HG03066 (cell line): ENCODE measurements around the gene KNTC1.
"Not testable (repeated sequence)": the region's sequence is repeated elsewhere in the genome, so short reads cannot be mapped to it uniquely, and the experiment has no call there.

Source experiments
- ATAC-seq: cut with Tn5 transposase; IDR thresholded peaks from one replicate; pipeline ENCODE4 v1.9.1; 2021; ENCODE audit warnings: low read depth; ENCODE audit not compliant: unreplicated experiment

The KNTC1 gene

DNA sequence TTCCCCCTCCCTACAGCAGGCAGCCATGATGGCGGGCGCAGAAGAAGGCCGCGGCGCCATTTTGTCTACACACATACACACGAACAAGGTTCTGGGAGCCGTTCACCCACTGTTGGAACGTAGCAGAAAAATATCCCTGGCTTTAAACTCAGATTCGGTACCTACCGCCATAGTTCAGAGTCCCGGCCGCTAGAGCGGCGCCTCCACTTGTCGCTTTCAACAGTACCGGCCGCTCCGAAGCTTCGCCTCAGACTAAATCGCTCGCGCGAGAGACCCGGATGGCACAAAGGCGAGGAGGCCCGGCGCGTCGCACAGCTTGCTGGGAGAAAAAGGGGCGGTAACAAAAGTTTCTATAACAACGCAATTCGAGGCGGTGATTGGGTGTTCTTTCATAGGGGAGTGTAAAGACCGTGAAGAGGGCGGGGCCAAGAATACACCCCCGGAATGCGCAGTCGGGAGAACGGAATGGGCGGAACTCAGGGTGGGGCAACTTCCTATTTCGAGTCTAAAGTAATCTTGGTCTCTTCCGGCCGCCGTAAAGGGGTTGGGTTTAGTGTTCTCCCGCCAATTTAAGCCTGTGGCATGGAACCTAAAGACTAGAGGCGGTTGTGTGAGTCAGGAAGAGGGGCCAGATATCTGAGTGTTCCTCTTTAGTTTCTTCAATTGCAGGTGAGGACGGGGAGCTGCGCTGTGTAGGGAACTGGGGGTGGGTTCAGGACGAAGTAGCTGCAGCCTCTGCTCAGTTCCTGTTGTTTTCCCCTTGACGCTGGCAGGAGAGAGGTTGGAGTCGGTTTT lies at the start of gene KNTC1, which contains the start of gene RSRC2:
Gene KNTC1 (plus strand): TSS at position 567 of the 795 bp plus-strand sequence. CDS start 2,815 bp downstream, outside the sequence.
Gene RSRC2 (minus strand): TSS at position 254 of the 795 bp plus-strand sequence. CDS start 83 bp downstream, at position 171.
- peak; percentile 91 for ATAC-seq

DNA sequence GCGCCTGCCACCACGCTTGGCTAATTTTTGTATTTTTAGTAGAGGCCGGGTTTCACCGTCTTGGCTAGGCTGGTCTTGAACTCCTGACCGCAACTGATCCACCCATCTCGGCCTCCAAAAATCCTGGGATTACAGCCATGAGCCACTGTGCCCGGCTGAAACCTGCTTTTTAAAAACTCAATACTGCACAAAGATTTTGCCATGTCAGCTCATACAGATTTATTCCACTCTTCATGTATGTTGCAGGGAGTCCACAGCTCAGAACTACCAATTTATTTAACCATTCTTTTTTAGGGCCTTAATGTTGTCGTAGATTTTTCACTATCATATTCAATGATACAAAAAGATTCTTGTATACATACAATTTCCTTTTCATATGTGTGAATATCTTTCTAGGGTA lies 46.3 kb upstream of the KNTC1 start:
- no peak for ATAC-seq

- no peak for ATAC-seq
Measured at GRCh38 chr12:122481861-122482260, 45.2 kb upstream of the KNTC1 start.

DNA sequence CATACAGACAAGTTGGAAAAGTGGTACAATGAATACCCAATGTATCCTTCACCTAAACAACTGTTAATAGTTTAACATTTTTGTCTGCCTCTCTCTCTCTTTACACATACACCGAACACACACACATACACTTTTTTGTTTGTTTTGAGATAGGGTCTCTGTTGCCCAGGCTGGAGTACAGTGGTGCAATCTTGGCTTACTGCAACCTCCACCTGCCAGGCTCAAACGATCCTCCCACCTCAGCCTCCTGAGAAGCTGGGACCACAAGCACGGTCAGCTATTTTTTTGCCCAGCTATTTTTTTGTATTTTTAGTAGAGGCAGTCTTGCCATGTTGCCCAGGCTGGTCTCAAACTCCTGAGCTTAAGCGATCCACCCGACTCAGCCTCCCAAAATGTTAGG lies 43.1 kb upstream of the KNTC1 start:
- ATAC-seq: no peak

- not testable (repeated sequence) for ATAC-seq
Measured at GRCh38 chr12:122484385-122484784, 42.7 kb upstream of the KNTC1 start.

GRCh38 chr12:122486360-122486759 lies 40.7 kb upstream of the KNTC1 start:
- ATAC-seq: not testable (repeated sequence)

- no peak for ATAC-seq
Measured at GRCh38 chr12:122486805-122487426, 40.1 kb upstream of the KNTC1 start.

DNA sequence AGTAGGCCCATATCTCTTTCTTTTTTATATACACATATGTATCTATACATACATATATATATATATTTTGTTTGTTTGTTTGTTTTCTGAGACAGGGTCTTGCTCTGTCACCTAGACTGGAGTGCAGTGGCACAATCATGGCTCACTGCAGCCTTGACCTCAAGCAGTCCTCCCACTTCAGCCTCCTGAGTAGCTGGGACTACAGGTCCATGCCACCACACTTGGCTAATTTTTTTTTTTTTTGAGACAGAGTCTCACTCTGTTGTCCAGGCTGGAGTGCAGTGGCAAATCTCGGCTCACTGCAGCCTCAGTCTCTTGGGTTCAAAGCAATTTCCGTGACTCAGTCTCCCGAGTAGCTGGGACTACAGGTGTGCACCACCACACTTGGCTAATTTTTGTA lies 39.2 kb upstream of the KNTC1 start:
- ATAC-seq: not testable (repeated sequence)

- ATAC-seq: no peak
Measured at GRCh38 chr12:122489038-122489437, 38.0 kb upstream of the KNTC1 start.

GRCh38 chr12:122491991-122492390 lies 35.1 kb upstream of the KNTC1 start:
- no peak for ATAC-seq

GRCh38 chr12:122493222-122493621 lies 33.8 kb upstream of the KNTC1 start:
- ATAC-seq: not testable (repeated sequence)

DNA sequence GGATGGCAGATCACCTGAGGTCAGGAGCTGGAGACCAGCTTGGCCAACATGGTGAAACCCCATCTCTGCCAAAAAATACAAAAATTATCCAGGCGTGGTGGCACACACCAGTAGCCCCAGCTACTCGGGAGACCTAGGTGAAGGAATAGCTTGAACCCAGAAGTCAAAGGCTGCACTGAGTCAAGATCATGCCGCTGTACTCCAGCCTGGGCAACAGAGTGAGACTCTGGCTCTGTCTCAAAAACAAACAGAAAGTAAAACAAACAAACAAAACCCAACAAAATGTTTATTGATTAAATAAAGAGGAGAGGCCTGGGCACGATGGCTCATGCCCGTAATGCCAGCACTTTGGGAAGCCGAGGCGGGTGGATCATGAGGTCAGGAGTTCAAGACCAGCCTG lies 31.8 kb upstream of the KNTC1 start:
- no peak for ATAC-seq

DNA sequence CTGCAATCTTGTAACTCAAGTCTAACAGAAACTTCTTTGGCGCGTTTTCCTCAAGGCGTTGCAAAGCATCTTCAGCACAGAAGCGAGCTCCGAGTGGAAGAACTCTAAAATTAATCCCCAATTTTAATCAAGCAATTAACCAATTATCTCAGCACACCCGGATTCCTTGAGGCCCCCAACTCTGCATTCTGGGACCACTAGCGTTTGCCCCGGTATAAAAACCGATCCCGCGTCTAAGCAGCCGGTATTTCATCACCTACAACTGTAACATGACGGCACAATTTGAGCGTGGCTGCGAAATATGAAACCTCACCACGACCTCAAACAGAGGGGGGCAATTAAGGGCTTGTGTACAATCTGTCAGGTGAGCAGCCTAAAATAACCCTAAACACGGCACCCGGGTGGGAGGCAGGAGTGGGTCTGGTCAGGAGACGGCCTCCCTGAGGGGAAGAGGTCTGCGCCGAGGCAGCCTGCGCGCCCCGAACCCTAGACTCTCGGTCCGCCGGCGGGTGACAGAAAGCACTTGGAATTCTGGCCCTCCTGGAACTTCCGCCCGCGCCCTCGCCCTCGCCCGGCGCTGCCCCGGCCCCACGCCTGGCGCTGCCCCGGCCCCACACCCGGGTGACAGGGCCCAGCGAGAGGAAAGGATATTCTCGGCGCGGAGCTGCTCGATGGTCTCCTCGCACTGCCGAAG lies 26.9 kb upstream of the KNTC1 start:
- peak; percentile 9 for ATAC-seq

GRCh38 chr12:122500685-122501488 lies 26.2 kb upstream of the KNTC1 start, which contains the start of gene ZCCHC8:
TSS of gene ZCCHC8 (minus strand) at chr12:122500932. CDS start at chr12:122500840, 92 bp downstream.
- peak; percentile 85 for ATAC-seq

DNA sequence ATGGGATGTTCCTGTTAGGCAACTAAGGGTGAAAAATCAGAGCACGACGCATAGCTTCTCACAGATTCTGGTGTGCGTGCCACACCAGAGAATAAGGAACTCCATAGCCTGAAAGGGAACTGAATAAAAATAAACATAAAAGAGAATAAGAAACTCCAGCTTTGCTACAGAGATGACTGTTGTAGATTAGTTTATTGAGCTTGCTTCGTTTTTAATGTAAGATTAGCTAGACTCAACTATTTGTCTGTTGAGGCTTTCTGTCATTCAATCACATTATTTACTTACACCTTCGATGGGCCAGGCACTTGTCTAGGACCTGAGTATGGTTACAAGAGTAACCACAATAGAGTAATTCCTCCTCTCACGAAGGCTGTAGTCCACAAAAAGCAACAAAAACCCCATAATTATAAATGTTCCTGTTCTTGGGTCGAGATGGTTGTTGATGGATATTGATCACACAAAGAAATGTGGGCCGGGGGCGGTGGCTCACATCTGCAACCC lies 25.5 kb upstream of the KNTC1 start:
- no peak for ATAC-seq

DNA sequence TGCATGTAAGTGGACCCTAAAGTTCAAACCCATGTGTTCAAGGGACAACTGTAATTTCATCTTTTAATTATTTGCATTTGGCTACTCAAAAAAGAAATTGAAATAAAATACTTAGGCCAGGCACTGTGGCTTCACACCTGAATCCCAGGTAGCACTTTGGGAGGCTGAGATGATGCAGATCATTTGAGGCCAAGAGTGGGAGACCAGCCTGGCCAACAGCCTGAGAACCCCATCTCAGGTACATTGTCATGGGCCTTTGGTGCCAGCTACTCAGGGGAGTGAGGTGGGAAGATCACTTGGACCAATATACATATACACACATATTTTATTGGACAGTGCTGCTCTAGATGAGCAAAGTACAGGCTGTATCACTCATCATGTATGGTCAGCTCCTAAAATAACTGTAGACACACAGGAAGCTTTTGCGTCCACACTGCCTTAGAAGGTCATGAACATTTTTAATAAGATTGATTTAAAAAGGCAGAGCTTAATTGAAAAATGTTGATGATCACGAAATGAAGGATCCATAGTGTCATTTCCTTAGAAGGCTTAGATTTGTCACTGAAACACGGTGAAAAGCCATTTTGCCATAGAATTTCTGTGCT lies 23.8 kb upstream of the KNTC1 start:
- ATAC-seq: no peak

DNA sequence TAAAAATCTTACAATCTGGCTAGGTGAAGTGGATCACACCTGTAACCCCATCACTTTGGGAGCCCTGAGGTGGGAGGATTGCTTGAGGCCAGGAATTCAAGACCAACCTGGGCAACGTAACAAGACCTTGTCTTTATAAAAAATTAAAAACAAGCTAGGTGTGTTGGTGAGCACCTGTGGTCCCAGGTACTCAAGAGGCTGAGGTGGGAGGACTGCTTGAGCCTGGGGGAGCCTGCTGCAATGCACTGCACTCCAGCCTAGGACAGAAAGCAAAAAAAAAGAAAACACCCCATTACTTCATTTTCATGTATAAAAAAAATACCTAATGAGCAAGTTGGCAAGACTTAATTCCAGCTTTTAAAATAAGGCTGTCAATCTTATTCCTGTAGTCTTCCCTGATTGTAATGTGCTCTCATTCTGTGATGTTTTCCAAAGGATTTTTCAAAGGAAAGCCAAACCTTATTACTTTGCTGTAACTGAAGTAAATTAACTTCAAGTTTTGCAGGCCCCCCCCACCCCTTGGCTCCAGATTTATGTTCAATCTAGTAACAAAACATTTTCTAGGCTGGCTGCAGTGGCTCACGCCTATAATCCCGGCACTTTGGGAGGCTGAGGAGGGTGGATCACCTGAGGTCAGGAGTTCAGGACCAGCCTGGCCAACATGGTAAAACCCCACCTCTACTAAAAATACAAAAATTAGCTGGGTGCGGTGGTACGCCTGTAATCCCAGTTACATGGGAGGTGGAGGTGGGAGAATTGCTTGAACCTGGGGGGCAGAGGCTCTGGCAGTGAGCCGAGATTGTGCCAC lies 23.1 kb upstream of the KNTC1 start:
- ATAC-seq: no peak

GRCh38 chr12:122505419-122506051 lies 21.5 kb upstream of the KNTC1 start:
- no peak for ATAC-seq
